T-cell (primary cell): ENCODE measurements around the gene PXT1. TPM values are rescaled to one million over a fixed set of nuclear protein-coding genes. Genes with fewer than 3 reads are reported as not detected.

Experiments used
- ATAC-seq, 4 experiments: fragments of 200-7000 bp in 3 of 4; fragments of 150-1000 bp in 1 of 4; cut with Tn5 transposase; replicated peaks in 1 of 4; 1 replicate in 3 of 4; 2 replicates in 1 of 4; pipeline ENCODE4 v1.10.0; 2021; ENCODE audit warnings: moderate library complexity in 3 of 4, mild to moderate bottlenecking in 2 of 4, moderate number of reproducible peaks in 1 of 4
- CTCF ChIA-PET, 2 donors: fragments of 300-600 bp; sonication (Branson Sonifier 250); formaldehyde crosslinking; loops; one replicate each; lab custom pipeline; 2022; ENCODE audit warnings: antibody characterized with exemption in 2 of 2; lab: Charles Lee
- POLR2A ChIA-PET, 2 donors: fragments of 300-600 bp; sonication (Branson Sonifier 250); formaldehyde crosslinking; loops; one replicate each; lab custom pipeline; 2022; ENCODE audit warnings: antibody characterized with exemption in 2 of 2; lab: Charles Lee
- DNase-seq, 35 experiments: peaks; one replicate each; pipeline versions ENCODE4 v3.0.0 to v3.0.0-alpha.2; 2013 to 2023
- H3K27ac ChIP-seq: one replicate; pipeline ENCODE4 v1.5.1; 2013; ENCODE audit warnings: low read length
- H3K27me3 ChIP-seq, 2 experiments: replicated peaks in 1 of 2; 1 replicate in 1 of 2; 2 replicates in 1 of 2; pipeline versions ENCODE4 v1.6.1 to v1.7.0; 2013; ENCODE audit warnings: low read length in 1 of 2, mixed read lengths in 1 of 2; ENCODE audit not compliant: control insufficient read depth in 2 of 2, insufficient read depth in 2 of 2; ENCODE audit errors: extremely low read depth in 1 of 2
- H3K36me3 ChIP-seq, 2 donors: 1 replicate in 1 of 2; 2 replicates in 1 of 2; pipeline versions ENCODE4 v1.6.1 to v1.7.0; 2013; ENCODE audit warnings: low read length in 1 of 2; ENCODE audit not compliant: control insufficient read depth in 2 of 2, insufficient read depth in 1 of 2; ENCODE audit errors: extremely low read depth in 1 of 2
- H3K4me1 ChIP-seq, 2 experiments: 1 replicate in 1 of 2; 2 replicates in 1 of 2; pipeline versions ENCODE4 v1.6.1 to v1.7.0; 2013; ENCODE audit warnings: low read length in 2 of 2, mixed read lengths in 1 of 2; ENCODE audit not compliant: insufficient read depth in 2 of 2, control insufficient read depth in 1 of 2; ENCODE audit errors: extremely low read depth in 1 of 2
- H3K4me3 ChIP-seq, 2 donors: 1 replicate in 1 of 2; 2 replicates in 1 of 2; pipeline versions ENCODE4 v1.5.1 to v1.7.0; 2013; ENCODE audit warnings: mild to moderate bottlenecking in 2 of 2, low read length in 1 of 2, moderate library complexity in 1 of 2; ENCODE audit not compliant: control insufficient read depth in 1 of 2; ENCODE audit errors: extremely low read depth in 1 of 2
- H3K9me3 ChIP-seq: 2 replicates; pipeline ENCODE4 v1.7.0; 2013
- H3K27ac Mint-ChIP-seq, 2 donors: one replicate each; pipeline ENCODE4 v1.8.0; 2020 to 2021; ENCODE audit warnings: mild to moderate bottlenecking in 2 of 2, mixed read lengths in 2 of 2
- H3K27me3 Mint-ChIP-seq, 2 donors: one replicate each; pipeline ENCODE4 v1.8.0; 2021 to 2022; ENCODE audit warnings: mixed read lengths in 2 of 2
- H3K36me3 Mint-ChIP-seq: one replicate; pipeline ENCODE4 v1.8.0; 2021; ENCODE audit warnings: mixed read lengths
- H3K4me1 Mint-ChIP-seq, 3 donors: one replicate each; pipeline ENCODE4 v1.8.0; 2020 to 2022; ENCODE audit warnings: mixed read lengths in 3 of 3, mild to moderate bottlenecking in 1 of 3
- H3K4me3 Mint-ChIP-seq, 3 donors: one replicate each; pipeline ENCODE4 v1.8.0; 2020 to 2022; ENCODE audit warnings: mild to moderate bottlenecking in 3 of 3, mixed read lengths in 3 of 3, moderate library complexity in 3 of 3
- H3K9me3 Mint-ChIP-seq, 3 donors: one replicate each; pipeline ENCODE4 v1.8.0; 2020 to 2022; ENCODE audit warnings: mixed read lengths in 3 of 3
- whole genome bisulfite sequencing: methylation state at CpG from one replicate; pipeline ENCODE4 v1.1.5; 2013; ENCODE audit warnings: missing lambda C conversion rate; ENCODE audit not compliant: insufficient coverage; 5-methylcytosine and 5-hydroxymethylcytosine counted together
- total RNA-seq, 35 experiments: library from RNA in 6 of 35; stranded (reverse) in 6 of 35; fragments of 120-200 nt in 1 of 35; gene quantifications; one replicate each; pipeline versions ENCODE4 v1.2.1 to v1.2.4 and lab custom pipeline; 2013 to 2026

PXT1 gene
- total RNA-seq, 5 donors from 2014 or later (not counting 1 experiment from before 2014, with no cell fraction given), result 0.13 to 0.44 (median 0.25) TPM; not detected in 1

- Mint-ChIP-seq H3K27ac (no peak overlapping the region), H3K4me1 (peaks cover 31 to 39% (median 36%) of the 10 kb centered on the region in 3 donors), H3K9me3 (no peaks in the 10 kb centered on the region), H3K27me3 (no peaks in the 10 kb centered on the region), H3K36me3 (peaks cover 33% of the 10 kb centered on the region), H3K4me3 (no peak overlapping the region)
- H3K27me3 ChIP-seq, result no peaks in the 10 kb centered on the region
- 100% methylated on average over 1 of the region's 3 CpGs for WGBS
- ATAC-seq (no peak), DNase-seq (no peak)
- H3K4me3 ChIP-seq, result no peak overlapping the region
- no peaks in the 10 kb centered on the region for H3K4me1 ChIP-seq
- ChIA-PET POLR2A (no interaction called here), CTCF (no interaction called here)
- H3K9me3 ChIP-seq, result no peaks in the 10 kb centered on the region
- no peak overlapping the region for H3K27ac ChIP-seq
- H3K36me3 ChIP-seq, result peaks cover 0 to 18% of the 10 kb centered on the region in 2 donors
These were observed 25.0 kb upstream of the PXT1 start for GRCh38 chr6:36467625-36468024.

- H3K27me3 ChIP-seq, result no peaks in the 10 kb centered on the region
- no peak for ATAC-seq
- ChIA-PET POLR2A (no interaction called here), CTCF (no interaction called here)
- Mint-ChIP-seq H3K36me3 (peaks cover 26% of the 10 kb centered on the region), H3K27me3 (no peaks in the 10 kb centered on the region), H3K27ac (peak overlapping the region in 1 of 2 donors; percentile 39), H3K4me3 (no peak overlapping the region), H3K9me3 (no peaks in the 10 kb centered on the region), H3K4me1 (peaks cover 46 to 56% (median 51%) of the 10 kb centered on the region in 3 donors)
- H3K36me3 ChIP-seq, result peaks cover 0 to 6% of the 10 kb centered on the region in 2 donors
- no peak overlapping the region for H3K4me3 ChIP-seq
- no peak overlapping the region for H3K27ac ChIP-seq
- H3K4me1 ChIP-seq, result peaks cover 2 to 3% of the 10 kb centered on the region in 2 experiments
- H3K9me3 ChIP-seq, result no peaks in the 10 kb centered on the region
- DNase-seq, result no peak
- WGBS, result no CpG with 5 or more reads among the region's 1 CpG
These were observed 21.6 kb upstream of the PXT1 start for GRCh38 chr6:36464233-36464632.

GRCh38 chr6:36463676-36464075 is 21.0 kb upstream of the PXT1 start:
- H3K27me3 ChIP-seq, result no peaks in the 10 kb centered on the region
- Mint-ChIP-seq H3K27ac (no peak overlapping the region), H3K4me1 (peaks cover 43 to 52% (median 47%) of the 10 kb centered on the region in 3 donors), H3K4me3 (no peak overlapping the region), H3K9me3 (no peaks in the 10 kb centered on the region), H3K36me3 (peaks cover 26% of the 10 kb centered on the region), H3K27me3 (no peaks in the 10 kb centered on the region)
- no CpG with 5 or more reads among the region's 1 CpG for WGBS
- CTCF ChIA-PET, result no interaction called here
- no peaks in the 10 kb centered on the region for H3K9me3 ChIP-seq
- peaks cover 0 to 6% of the 10 kb centered on the region in 2 donors for H3K36me3 ChIP-seq
- peaks cover 2 to 8% of the 10 kb centered on the region in 2 experiments for H3K4me1 ChIP-seq
- no peak for DNase-seq
- H3K27ac ChIP-seq, result no peak overlapping the region
- POLR2A ChIA-PET, result interaction anchor here in 1 of 2 donors (0.6 kb wide), 1 partner anchor 16 kb away, joined by 3 read pairs; no protein-coding TSS in a partner anchor
- H3K4me3 ChIP-seq, result no peak overlapping the region
- ATAC-seq, result no peak

- POLR2A ChIA-PET, result interaction anchor here (0.5 to 1.0 kb wide), 3 partner anchors 9 to 43 kb away, joined by 3 to 18 read pairs (median 10); no protein-coding TSS in a partner anchor
- no CpG with 5 or more reads among the region's 3 CpGs for WGBS
- peaks cover 0 to 4% of the 10 kb centered on the region in 2 donors for H3K36me3 ChIP-seq
- H3K4me3 Mint-ChIP-seq, result no peak overlapping the region
- CTCF ChIA-PET, result interaction anchor here in 1 of 2 donors (0.7 to 1.2 kb wide), 3 partner anchors 16 to 154 kb away, joined by 3 to 4 read pairs (median 3); no protein-coding TSS in a partner anchor
- H3K4me3 ChIP-seq, result no peak overlapping the region
- DNase-seq, result no peak
- peak overlapping the region in 1 of 2 donors; percentile 11 for H3K27ac Mint-ChIP-seq
- ATAC-seq, result no peak
- peaks cover 51 to 56% (median 56%) of the 10 kb centered on the region in 3 donors for H3K4me1 Mint-ChIP-seq
- no peak overlapping the region for H3K27ac ChIP-seq
- H3K27me3 Mint-ChIP-seq, result no peaks in the 10 kb centered on the region
- H3K9me3 Mint-ChIP-seq, result no peaks in the 10 kb centered on the region
- no peaks in the 10 kb centered on the region for H3K9me3 ChIP-seq
- H3K4me1 ChIP-seq, result peaks cover 2 to 8% of the 10 kb centered on the region in 2 experiments
- no peaks in the 10 kb centered on the region for H3K27me3 ChIP-seq
- peaks cover 25% of the 10 kb centered on the region for H3K36me3 Mint-ChIP-seq
These were observed 19.0 kb upstream of the PXT1 start for GRCh38 chr6:36461646-36462045.

- peaks cover 2 to 8% of the 10 kb centered on the region in 2 experiments for H3K4me1 ChIP-seq
- H3K36me3 Mint-ChIP-seq, result peaks cover 21% of the 10 kb centered on the region
- CTCF ChIA-PET, result interaction anchor here in 1 of 2 donors (0.7 to 1.2 kb wide), 2 partner anchors 17 to 154 kb away, joined by 3 to 4 read pairs; no protein-coding TSS in a partner anchor
- ATAC-seq (no peak), DNase-seq (no peak)
- H3K4me3 ChIP-seq, result no peak overlapping the region
- peaks cover 54 to 57% (median 56%) of the 10 kb centered on the region in 3 donors for H3K4me1 Mint-ChIP-seq
- H3K9me3 Mint-ChIP-seq, result no peaks in the 10 kb centered on the region
- H3K27ac Mint-ChIP-seq, result no peak overlapping the region
- H3K27ac ChIP-seq, result no peak overlapping the region
- no peak overlapping the region for H3K4me3 Mint-ChIP-seq
- POLR2A ChIA-PET, result interaction anchor here in 1 of 2 donors (1.0 kb wide), 1 partner anchor 8 kb away, joined by 10 read pairs; no protein-coding TSS in a partner anchor
- H3K9me3 ChIP-seq, result no peaks in the 10 kb centered on the region
- peaks cover 0 to 3% of the 10 kb centered on the region in 2 donors for H3K36me3 ChIP-seq
- H3K27me3 Mint-ChIP-seq, result no peaks in the 10 kb centered on the region
- no peaks in the 10 kb centered on the region for H3K27me3 ChIP-seq
These were observed 18.3 kb upstream of the PXT1 start for GRCh38 chr6:36460916-36461315.

GRCh38 chr6:36459501-36459900 is 16.8 kb upstream of the PXT1 start:
- no peak for DNase-seq
- no peaks in the 10 kb centered on the region for H3K9me3 Mint-ChIP-seq
- H3K9me3 ChIP-seq, result no peaks in the 10 kb centered on the region
- no peak overlapping the region for H3K27ac ChIP-seq
- H3K4me3 ChIP-seq, result no peak overlapping the region
- ChIA-PET CTCF (interaction anchor here in 1 of 2 donors (0.6 to 1.6 kb wide), 2 partner anchors 36 to 120 kb away, joined by 4 to 5 read pairs; no protein-coding TSS in a partner anchor), POLR2A (interaction anchor here (0.6 to 0.9 kb wide), 3 partner anchors 9 to 564 kb away, joined by 3 read pairs; no protein-coding TSS in a partner anchor)
- no peak overlapping the region for H3K4me3 Mint-ChIP-seq
- H3K4me1 ChIP-seq, result peaks cover 2 to 8% of the 10 kb centered on the region in 2 experiments
- no peak overlapping the region for H3K27ac Mint-ChIP-seq
- H3K36me3 Mint-ChIP-seq, result peaks cover 21% of the 10 kb centered on the region
- H3K27me3 Mint-ChIP-seq, result no peaks in the 10 kb centered on the region
- no peak for ATAC-seq
- H3K4me1 Mint-ChIP-seq, result peaks cover 54 to 57% (median 57%) of the 10 kb centered on the region in 3 donors
- no peaks in the 10 kb centered on the region for H3K27me3 ChIP-seq
- H3K36me3 ChIP-seq, result peaks cover 0 to 3% of the 10 kb centered on the region in 2 donors
